ENCODE data around the gene RCOR2.

The RCOR2 gene

DNA sequence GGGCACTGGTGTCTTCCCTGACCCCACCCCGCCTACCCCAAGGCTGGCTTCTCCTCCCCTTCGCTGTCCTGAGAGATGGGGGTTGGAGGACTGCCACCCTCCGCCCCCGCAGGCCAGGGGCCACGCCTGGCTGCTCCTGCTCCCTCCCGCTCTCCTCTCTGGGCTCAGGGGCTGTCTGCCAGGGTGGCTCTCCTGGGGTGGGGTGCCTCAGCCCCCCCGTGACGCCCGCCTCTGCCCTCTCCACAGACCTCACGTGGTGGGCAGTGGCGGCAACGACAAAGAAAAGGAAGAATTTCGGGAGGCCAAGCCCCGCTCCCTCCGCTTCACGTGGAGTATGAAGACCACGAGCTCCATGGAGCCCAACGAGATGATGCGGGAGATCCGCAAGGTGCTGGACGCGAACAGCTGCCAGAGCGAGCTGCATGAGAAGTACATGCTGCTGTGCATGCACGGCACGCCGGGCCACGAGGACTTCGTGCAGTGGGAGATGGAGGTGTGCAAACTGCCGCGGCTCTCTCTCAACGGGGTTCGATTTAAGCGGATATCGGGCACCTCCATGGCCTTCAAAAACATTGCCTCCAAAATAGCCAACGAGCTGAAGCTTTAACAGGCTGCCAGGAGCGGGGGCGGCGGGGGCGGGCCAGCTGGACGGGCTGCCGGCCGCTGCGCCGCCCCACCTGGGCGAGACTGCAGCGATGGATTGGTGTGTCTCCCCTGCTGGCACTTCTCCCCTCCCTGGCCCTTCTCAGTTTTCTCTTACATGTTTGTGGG, 8.1 kb downstream of the RCOR2 start:
- FAIRE-seq (no peak), DNase-seq (ENCODE audit: insufficient read length, low spot score) (no peak)
- TF ChIP-seq POLR2A (IDR thresholded peaks at IDR 0.05; ENCODE audit: low read depth, low read length), result no peak
- TF ChIP-seq SPI1 (IDR thresholded peaks at IDR 0.05; ENCODE audit: low read depth, low read length), result no peak
- no peak for TF ChIP-seq TAF1 (IDR thresholded peaks at IDR 0.05; ENCODE audit: low read depth, low read length)
- TF ChIP-seq PAX5 (IDR thresholded peaks at IDR 0.05; ENCODE audit: insufficient read depth, low read length, severe bottlenecking), result no peak
- TF ChIP-seq POU2F2 (IDR thresholded peaks at IDR 0.05; ENCODE audit: low read depth, low read length), result no peak
- no peak for TF ChIP-seq POLR2AphosphoS5 (IDR thresholded peaks at IDR 0.05; ENCODE audit: low read depth, low read length)

DNA sequence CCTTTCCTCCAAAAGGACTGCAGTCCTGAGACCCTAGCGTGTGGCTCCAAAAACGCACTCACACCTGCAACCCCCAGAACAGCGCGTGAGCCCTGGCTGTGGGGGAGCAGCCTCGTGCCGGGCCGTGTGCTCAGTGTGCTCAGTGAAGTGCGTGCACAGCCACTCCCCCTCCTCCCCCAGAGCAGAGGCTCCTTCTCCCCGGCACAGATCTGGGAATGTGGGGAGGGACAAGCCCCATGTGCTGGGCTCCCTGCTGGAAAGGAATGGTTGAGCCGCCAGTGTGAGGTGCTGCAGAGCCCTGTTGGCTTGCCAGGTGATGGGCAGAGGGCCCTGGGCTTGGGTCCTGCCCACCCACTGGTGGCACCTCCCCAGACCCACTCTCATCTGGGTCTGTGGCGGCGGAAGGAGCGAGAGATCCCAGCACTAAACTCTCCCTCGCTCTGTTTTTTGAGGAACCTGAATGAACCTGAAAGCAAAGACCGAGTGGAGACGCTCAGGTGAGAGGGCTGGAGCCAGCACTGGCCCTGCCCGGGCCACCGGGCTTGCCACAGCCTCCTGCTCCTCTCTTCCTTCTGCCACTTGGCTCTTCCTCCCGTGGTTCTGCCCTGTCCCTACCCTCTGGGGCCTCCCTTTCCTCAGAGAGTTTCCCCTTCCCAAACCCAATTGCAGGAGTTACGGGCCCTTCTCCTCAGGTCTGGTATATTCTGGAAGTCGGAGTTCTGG, 9.0 kb downstream of the RCOR2 start:
- no peak for FAIRE-seq
- TF ChIP-seq PAX5 (IDR thresholded peaks at IDR 0.05; ENCODE audit: insufficient read depth, low read length, severe bottlenecking), result no peak
- TF ChIP-seq POU2F2 (IDR thresholded peaks at IDR 0.05; ENCODE audit: low read depth, low read length), result no peak
- no peak for TF ChIP-seq POLR2AphosphoS5 (IDR thresholded peaks at IDR 0.05; ENCODE audit: low read depth, low read length)
- TF ChIP-seq TAF1 (IDR thresholded peaks at IDR 0.05; ENCODE audit: low read depth, low read length), result no peak
- TF ChIP-seq POLR2A (IDR thresholded peaks at IDR 0.05; ENCODE audit: low read depth, low read length), result no peak
- TF ChIP-seq SPI1 (IDR thresholded peaks at IDR 0.05; ENCODE audit: low read depth, low read length), result no peak
- no peak for DNase-seq (ENCODE audit: insufficient read length, low spot score)

- DNase-seq (ENCODE audit: insufficient read length, low spot score) (no peak), FAIRE-seq (peak; percentile 16)
- TF ChIP-seq TAF1 (IDR thresholded peaks at IDR 0.05; ENCODE audit: low read depth, low read length) (no peak), SPI1 (IDR thresholded peaks at IDR 0.05; ENCODE audit: low read depth, low read length) (no peak), POLR2AphosphoS5 (IDR thresholded peaks at IDR 0.05; ENCODE audit: low read depth, low read length) (no peak), POU2F2 (IDR thresholded peaks at IDR 0.05; ENCODE audit: low read depth, low read length) (no peak), POLR2A (IDR thresholded peaks at IDR 0.05; ENCODE audit: low read depth, low read length) (no peak), PAX5 (IDR thresholded peaks at IDR 0.05; ENCODE audit: insufficient read depth, low read length, severe bottlenecking) (no peak)
Measured at GRCh38 chr11:63907063-63907462, 9.9 kb downstream of the RCOR2 start.

- DNase-seq (ENCODE audit: insufficient read length, low spot score), result no peak
- no peak for FAIRE-seq
- TF ChIP-seq PAX5 (IDR thresholded peaks at IDR 0.05; ENCODE audit: insufficient read depth, low read length, severe bottlenecking) (no peak), SPI1 (IDR thresholded peaks at IDR 0.05; ENCODE audit: low read depth, low read length) (no peak), TAF1 (IDR thresholded peaks at IDR 0.05; ENCODE audit: low read depth, low read length) (no peak), POLR2AphosphoS5 (IDR thresholded peaks at IDR 0.05; ENCODE audit: low read depth, low read length) (no peak), POU2F2 (IDR thresholded peaks at IDR 0.05; ENCODE audit: low read depth, low read length) (no peak), POLR2A (IDR thresholded peaks at IDR 0.05; ENCODE audit: low read depth, low read length) (no peak)
Measured at GRCh38 chr11:63906585-63906984, 10.4 kb downstream of the RCOR2 start.

DNA sequence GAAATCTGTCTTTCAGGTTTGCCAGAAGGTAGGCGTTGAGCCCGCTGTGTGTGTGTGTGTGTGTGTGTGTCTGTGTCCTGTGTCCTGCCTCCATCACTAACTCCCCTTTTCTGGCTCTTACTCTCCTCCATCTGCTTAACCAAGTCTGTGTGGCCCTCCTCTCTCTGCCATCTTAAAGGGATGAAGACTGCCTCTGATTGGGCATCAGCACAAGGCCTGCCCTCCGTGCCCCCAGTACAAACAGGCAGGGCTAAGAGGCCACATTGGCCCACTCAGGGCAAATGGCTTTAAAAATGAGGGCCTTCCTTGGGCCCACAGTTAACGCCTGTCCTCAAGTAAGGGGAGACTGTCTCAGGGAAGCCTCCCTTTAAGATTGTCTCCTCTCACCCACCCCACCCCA, 10.9 kb downstream of the RCOR2 start:
- no peak for FAIRE-seq
- TF ChIP-seq PAX5 (IDR thresholded peaks at IDR 0.05; ENCODE audit: insufficient read depth, low read length, severe bottlenecking), result no peak
- no peak for TF ChIP-seq SPI1 (IDR thresholded peaks at IDR 0.05; ENCODE audit: low read depth, low read length)
- no peak for TF ChIP-seq TAF1 (IDR thresholded peaks at IDR 0.05; ENCODE audit: low read depth, low read length)
- no peak for TF ChIP-seq POU2F2 (IDR thresholded peaks at IDR 0.05; ENCODE audit: low read depth, low read length)
- no peak for TF ChIP-seq POLR2AphosphoS5 (IDR thresholded peaks at IDR 0.05; ENCODE audit: low read depth, low read length)
- no peak for TF ChIP-seq POLR2A (IDR thresholded peaks at IDR 0.05; ENCODE audit: low read depth, low read length)

DNA sequence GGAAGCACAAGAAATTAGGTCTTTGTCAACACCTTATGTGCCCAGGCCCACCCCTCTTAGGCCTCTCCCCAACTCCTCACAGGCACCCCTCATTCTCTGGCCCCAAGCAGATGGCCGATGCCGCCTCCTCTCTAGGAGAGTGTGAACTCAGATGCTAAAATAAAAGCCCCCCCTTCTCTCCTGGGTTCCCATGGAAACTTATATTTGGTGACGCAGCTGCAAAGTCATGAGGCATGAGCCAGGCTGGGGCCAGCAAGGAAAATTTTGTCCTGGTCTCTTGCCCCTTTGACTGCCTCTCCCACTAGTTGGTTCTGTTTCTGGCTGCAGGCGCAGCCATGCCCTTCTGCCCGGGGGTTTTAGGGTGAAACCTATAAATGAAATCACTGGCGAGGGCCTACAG, 11.8 kb downstream of the RCOR2 start:
- FAIRE-seq (no peak), DNase-seq (ENCODE audit: insufficient read length, low spot score) (no peak)
- TF ChIP-seq PAX5 (IDR thresholded peaks at IDR 0.05; ENCODE audit: insufficient read depth, low read length, severe bottlenecking) (no peak), POLR2AphosphoS5 (IDR thresholded peaks at IDR 0.05; ENCODE audit: low read depth, low read length) (no peak), SPI1 (IDR thresholded peaks at IDR 0.05; ENCODE audit: low read depth, low read length) (no peak), TAF1 (IDR thresholded peaks at IDR 0.05; ENCODE audit: low read depth, low read length) (no peak), POLR2A (IDR thresholded peaks at IDR 0.05; ENCODE audit: low read depth, low read length) (no peak), POU2F2 (IDR thresholded peaks at IDR 0.05; ENCODE audit: low read depth, low read length) (no peak)

More for the DNA sequence above, 10.9 kb downstream of the RCOR2 start:
- DNase-seq (ENCODE audit: insufficient read length, low spot score), result no peak

DNA sequence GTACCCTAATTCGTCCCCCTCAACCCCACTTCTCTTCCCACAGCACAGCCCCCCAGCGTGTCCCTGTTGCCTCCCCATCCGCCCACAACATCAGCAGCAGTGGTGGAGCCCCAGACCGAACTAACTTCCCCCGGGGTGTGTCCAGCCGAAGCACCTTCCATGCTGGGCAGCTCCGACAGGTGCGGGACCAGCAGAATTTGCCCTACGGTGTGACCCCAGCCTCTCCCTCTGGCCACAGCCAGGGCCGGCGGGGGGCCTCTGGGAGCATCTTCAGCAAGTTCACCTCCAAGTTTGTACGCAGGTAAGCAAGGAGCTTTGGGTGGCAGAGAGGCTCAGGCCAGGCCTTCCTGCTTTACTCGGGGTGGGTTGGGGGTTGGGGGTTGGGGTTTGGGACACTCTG, 12.2 kb downstream of the RCOR2 start:
- TF ChIP-seq POLR2A (IDR thresholded peaks at IDR 0.05; ENCODE audit: low read depth, low read length) (no peak), POLR2AphosphoS5 (IDR thresholded peaks at IDR 0.05; ENCODE audit: low read depth, low read length) (no peak), PAX5 (IDR thresholded peaks at IDR 0.05; ENCODE audit: insufficient read depth, low read length, severe bottlenecking) (no peak), SPI1 (IDR thresholded peaks at IDR 0.05; ENCODE audit: low read depth, low read length) (no peak), TAF1 (IDR thresholded peaks at IDR 0.05; ENCODE audit: low read depth, low read length) (no peak), POU2F2 (IDR thresholded peaks at IDR 0.05; ENCODE audit: low read depth, low read length) (no peak)

GRCh38 chr11:63903884-63904283, 13.1 kb downstream of the RCOR2 start:
- no peak for DNase-seq (ENCODE audit: insufficient read length, low spot score)
- FAIRE-seq, result no peak
- TF ChIP-seq POU2F2 (IDR thresholded peaks at IDR 0.05; ENCODE audit: low read depth, low read length) (no peak), POLR2AphosphoS5 (IDR thresholded peaks at IDR 0.05; ENCODE audit: low read depth, low read length) (no peak), POLR2A (IDR thresholded peaks at IDR 0.05; ENCODE audit: low read depth, low read length) (no peak), PAX5 (IDR thresholded peaks at IDR 0.05; ENCODE audit: insufficient read depth, low read length, severe bottlenecking) (no peak), TAF1 (IDR thresholded peaks at IDR 0.05; ENCODE audit: low read depth, low read length) (no peak), SPI1 (IDR thresholded peaks at IDR 0.05; ENCODE audit: low read depth, low read length) (no peak)

More for the DNA sequence above, 12.2 kb downstream of the RCOR2 start:
- DNase-seq (ENCODE audit: insufficient read length, low spot score) (no peak), FAIRE-seq (no peak)

DNA sequence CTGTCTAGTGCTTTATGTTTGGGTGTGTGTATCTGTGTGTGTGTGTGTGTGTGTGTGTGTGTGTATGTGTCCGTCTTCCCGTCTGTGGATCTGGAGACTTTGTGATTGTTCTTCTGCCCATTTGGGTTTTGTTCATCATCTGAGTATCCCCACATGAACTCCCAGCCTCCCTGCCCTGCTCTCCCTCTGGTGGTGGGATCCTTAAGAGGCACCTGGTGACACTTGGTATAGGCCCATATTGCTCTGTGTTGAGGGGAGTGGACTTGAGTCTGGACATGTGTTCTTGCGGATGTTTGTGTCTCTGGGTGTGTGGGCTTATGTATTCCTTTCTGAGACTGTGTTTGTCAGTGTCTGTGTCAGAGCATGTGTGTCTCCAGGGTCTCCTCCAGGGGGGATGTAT, 15.3 kb downstream of the RCOR2 start:
- FAIRE-seq, result no peak
- TF ChIP-seq POLR2A (IDR thresholded peaks at IDR 0.05; ENCODE audit: low read depth, low read length) (no peak), PAX5 (IDR thresholded peaks at IDR 0.05; ENCODE audit: insufficient read depth, low read length, severe bottlenecking) (no peak), POLR2AphosphoS5 (IDR thresholded peaks at IDR 0.05; ENCODE audit: low read depth, low read length) (no peak), POU2F2 (IDR thresholded peaks at IDR 0.05; ENCODE audit: low read depth, low read length) (no peak), TAF1 (IDR thresholded peaks at IDR 0.05; ENCODE audit: low read depth, low read length) (no peak), SPI1 (IDR thresholded peaks at IDR 0.05; ENCODE audit: low read depth, low read length) (no peak)
- no peak for DNase-seq (ENCODE audit: insufficient read length, low spot score)

All from GM12891 (cell line).